ENCODE measurements around the gene TLK1. TPM values are rescaled to one million over a fixed set of nuclear protein-coding genes. Genes with fewer than 3 reads are reported as not detected.
A peak's percentile ranks its signal among the peaks of the same experiment; 100 is the strongest.

The TLK1 gene
- total RNA-seq, 6 experiments from 2014 or later: 18.4 to 40.2 (median 29.0) TPM

DNA sequence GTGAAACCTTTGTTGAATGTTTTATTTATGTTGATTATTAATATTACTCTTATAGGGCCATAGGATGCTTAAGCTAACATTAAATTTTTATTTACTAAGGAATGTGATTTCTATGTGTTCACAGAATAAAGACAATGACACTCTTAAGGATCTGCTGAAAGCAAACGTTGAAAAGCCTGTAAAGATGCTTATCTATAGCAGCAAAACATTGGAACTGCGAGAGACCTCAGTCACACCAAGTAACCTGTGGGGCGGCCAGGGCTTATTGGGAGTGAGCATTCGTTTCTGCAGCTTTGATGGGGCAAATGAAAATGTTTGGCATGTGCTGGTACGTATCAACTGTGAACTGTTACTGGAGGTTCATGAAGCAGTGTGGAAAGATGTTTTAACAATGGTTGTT, 211.3 kb downstream of the TLK1 start:
- Histone ChIP-seq H3K9me3 (no peaks in the 10 kb centered on the region), H3K36me3 (peaks cover 7 to 53% (median 30%) of the 10 kb centered on the region in 4 donors), H3K4me1 (peaks cover 0 to 11% (median 4%) of the 10 kb centered on the region in 4 donors), H3K27ac (no peak overlapping the region), H3K27me3 (no peaks in the 10 kb centered on the region), H3K4me3 (no peak overlapping the region)
- WGBS (ENCODE audit: insufficient coverage, low coverage, low lambda C conversion rate, missing lambda C conversion rate): 75% methylated on average over 5 of the region's 5 CpGs
- TF ChIP-seq POLR2A (IDR thresholded peaks at IDR 0.05): no peak
- TF ChIP-seq, protein P1, sequence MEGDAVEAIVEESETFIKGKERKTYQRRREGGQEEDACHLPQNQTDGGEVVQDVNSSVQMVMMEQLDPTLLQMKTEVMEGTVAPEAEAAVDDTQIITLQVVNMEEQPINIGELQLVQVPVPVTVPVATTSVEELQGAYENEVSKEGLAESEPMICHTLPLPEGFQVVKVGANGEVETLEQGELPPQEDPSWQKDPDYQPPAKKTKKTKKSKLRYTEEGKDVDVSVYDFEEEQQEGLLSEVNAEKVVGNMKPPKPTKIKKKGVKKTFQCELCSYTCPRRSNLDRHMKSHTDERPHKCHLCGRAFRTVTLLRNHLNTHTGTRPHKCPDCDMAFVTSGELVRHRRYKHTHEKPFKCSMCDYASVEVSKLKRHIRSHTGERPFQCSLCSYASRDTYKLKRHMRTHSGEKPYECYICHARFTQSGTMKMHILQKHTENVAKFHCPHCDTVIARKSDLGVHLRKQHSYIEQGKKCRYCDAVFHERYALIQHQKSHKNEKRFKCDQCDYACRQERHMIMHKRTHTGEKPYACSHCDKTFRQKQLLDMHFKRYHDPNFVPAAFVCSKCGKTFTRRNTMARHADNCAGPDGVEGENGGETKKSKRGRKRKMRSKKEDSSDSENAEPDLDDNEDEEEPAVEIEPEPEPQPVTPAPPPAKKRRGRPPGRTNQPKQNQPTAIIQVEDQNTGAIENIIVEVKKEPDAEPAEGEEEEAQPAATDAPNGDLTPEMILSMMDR (IDR thresholded peaks at IDR 0.05): no peak
- intact Hi-C loops (cut with DNase I): no loop called here
- DNase-seq: no peak
- ATAC-seq: no peak

DNA sequence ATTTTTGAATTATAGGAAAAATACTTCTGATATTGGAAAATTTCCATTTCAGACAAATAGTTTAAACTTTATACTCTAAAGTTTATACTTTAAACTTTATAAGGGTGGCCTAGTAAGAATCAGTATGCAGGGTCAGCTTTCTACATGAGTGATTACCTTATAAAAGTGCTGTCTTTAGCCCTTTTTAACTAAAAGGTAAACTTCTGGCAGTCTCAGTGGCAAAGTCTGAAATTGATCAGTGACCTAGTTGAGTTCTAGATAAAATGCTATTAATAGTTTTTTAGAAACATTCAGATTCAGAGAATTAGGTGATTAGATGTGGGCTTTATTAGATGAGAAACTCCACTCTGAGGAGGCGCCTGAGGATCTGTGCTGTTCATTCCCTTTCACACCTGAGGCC, 216.1 kb downstream of the TLK1 start:
- intact Hi-C loops (cut with DNase I): no loop called here

DNA sequence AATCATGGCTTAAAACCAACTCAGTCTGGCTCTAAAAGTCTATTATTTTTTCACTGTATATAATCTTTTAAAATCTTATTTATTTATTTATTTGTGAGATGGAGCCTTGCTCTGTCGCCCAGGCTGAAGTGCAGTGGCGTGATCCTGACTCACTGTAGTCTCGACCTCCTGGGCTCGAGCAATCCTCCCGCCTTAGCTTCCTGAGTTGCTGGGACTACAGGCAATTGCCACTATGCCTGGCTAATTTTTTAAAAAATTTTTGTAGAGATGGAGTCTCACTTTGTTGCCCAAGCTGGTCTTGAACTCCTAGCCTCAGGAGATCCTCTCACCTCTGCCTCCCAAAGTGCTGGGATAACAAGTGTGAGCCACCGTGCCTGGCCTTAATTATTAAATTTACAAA, 217.1 kb downstream of the TLK1 start:
- intact Hi-C loops (cut with DNase I): no loop called here
- no peak for ATAC-seq
- H3K9me3 ChIP-seq: no peaks in the 10 kb centered on the region
- H3K36me3 ChIP-seq: no peaks in the 10 kb centered on the region
- 72% methylated on average over 6 of the region's 6 CpGs for WGBS (ENCODE audit: insufficient coverage, low coverage, low lambda C conversion rate, missing lambda C conversion rate)
- H3K27me3 ChIP-seq: no peaks in the 10 kb centered on the region
- no peak for DNase-seq
- peaks cover 0 to 29% (median 14%) of the 10 kb centered on the region in 4 donors for H3K4me1 ChIP-seq
- no peak overlapping the region for H3K27ac ChIP-seq
- no peak overlapping the region for H3K4me3 ChIP-seq
- no peak for TF ChIP-seq POLR2A (IDR thresholded peaks at IDR 0.05)
- TF ChIP-seq, protein P1 (IDR thresholded peaks at IDR 0.05): no peak

More for the DNA sequence above, 216.1 kb downstream of the TLK1 start:
- TF ChIP-seq POLR2A (IDR thresholded peaks at IDR 0.05): no peak
- TF ChIP-seq, protein P1 (IDR thresholded peaks at IDR 0.05): no peak
- WGBS (ENCODE audit: insufficient coverage, low coverage, low lambda C conversion rate, missing lambda C conversion rate): 60% methylated on average over 1 of the region's 1 CpG
- peak overlapping the region in 2 of 3 donors; percentile 45 to 58 for H3K27ac ChIP-seq
- H3K4me3 ChIP-seq: no peak overlapping the region
- peaks cover 0 to 6% (median 3%) of the 10 kb centered on the region in 4 donors for H3K36me3 ChIP-seq
- no peak for DNase-seq
- peaks cover 0 to 29% (median 14%) of the 10 kb centered on the region in 4 donors for H3K4me1 ChIP-seq
- peak; percentile 59 to 77 (median 62) for ATAC-seq
- H3K27me3 ChIP-seq: no peaks in the 10 kb centered on the region
- H3K9me3 ChIP-seq: no peaks in the 10 kb centered on the region

DNA sequence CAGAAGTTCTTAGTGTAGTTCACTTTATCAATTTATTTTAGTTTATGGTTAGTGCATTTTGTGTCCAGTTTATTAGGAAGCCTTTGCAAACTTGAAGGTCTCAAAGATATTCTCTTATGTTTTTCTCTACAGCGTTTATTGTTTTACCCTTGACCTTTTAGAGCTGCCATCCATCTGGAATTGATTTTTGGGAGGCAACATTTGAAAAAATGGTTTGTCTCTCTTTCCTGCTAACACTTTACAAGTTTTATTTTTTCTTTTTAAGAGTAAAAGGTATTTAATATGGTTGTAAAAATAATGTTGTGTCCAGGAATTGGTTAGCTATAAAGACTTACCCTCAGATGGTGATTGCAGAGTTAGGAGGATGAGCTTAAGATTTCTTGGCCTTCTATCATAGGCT, 217.7 kb downstream of the TLK1 start:
- Histone ChIP-seq H3K9me3 (no peaks in the 10 kb centered on the region), H3K4me3 (no peak overlapping the region), H3K27me3 (no peaks in the 10 kb centered on the region), H3K4me1 (peaks cover 0 to 29% (median 14%) of the 10 kb centered on the region in 4 donors), H3K27ac (no peak overlapping the region), H3K36me3 (no peaks in the 10 kb centered on the region)
- 22% methylated on average over 1 of the region's 1 CpG for WGBS (ENCODE audit: insufficient coverage, low coverage, low lambda C conversion rate, missing lambda C conversion rate)
- ATAC-seq (no peak), DNase-seq (no peak)
- TF ChIP-seq, protein P1 (IDR thresholded peaks at IDR 0.05): no peak
- TF ChIP-seq POLR2A (IDR thresholded peaks at IDR 0.05): no peak
- intact Hi-C loops (cut with DNase I): no loop called here

DNA sequence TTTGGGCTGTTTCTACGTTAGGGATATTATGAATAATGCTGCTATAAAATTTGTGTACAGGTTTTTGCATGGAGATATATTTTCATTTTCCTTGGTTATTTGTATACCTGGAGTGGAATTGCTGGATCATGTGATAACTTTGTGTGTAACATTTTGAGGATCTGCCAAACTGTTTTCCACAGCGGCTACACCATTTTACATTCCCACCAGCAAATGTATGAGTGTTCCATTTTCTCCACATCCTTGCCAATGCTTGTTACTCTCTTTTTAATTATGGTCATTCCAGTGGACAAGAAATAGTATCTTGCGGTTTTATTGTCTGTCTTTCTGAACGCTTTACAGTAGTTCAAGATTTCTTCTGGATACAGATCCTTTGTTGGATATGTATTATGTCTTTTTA, 218.1 kb downstream of the TLK1 start:
- H3K4me1 ChIP-seq: peaks cover 0 to 29% (median 14%) of the 10 kb centered on the region in 4 donors
- 93% methylated on average over 4 of the region's 4 CpGs for WGBS (ENCODE audit: insufficient coverage, low coverage, low lambda C conversion rate, missing lambda C conversion rate)
- intact Hi-C loops (cut with DNase I): no loop called here
- no peaks in the 10 kb centered on the region for H3K27me3 ChIP-seq
- ATAC-seq (no peak), DNase-seq (no peak)
- H3K36me3 ChIP-seq: peaks cover 0 to 1% (median 0%) of the 10 kb centered on the region in 4 donors
- no peak overlapping the region for H3K27ac ChIP-seq
- H3K4me3 ChIP-seq: no peak overlapping the region
- TF ChIP-seq, protein P1 (IDR thresholded peaks at IDR 0.05): no peak
- no peak for TF ChIP-seq POLR2A (IDR thresholded peaks at IDR 0.05)
- H3K9me3 ChIP-seq: no peaks in the 10 kb centered on the region

Measured in right lobe of liver (tissue), 6 donors.